ENCODE data around the gene PRDM16. TPM values are rescaled to one million over a fixed set of nuclear protein-coding genes. Genes with fewer than 3 reads are reported as not detected.

Gene PRDM16
- total and polyA plus RNA-seq, 2 donors (not counting 1 experiment from before 2014, with no cell fraction given): 0.03 to 0.12 TPM

DNA sequence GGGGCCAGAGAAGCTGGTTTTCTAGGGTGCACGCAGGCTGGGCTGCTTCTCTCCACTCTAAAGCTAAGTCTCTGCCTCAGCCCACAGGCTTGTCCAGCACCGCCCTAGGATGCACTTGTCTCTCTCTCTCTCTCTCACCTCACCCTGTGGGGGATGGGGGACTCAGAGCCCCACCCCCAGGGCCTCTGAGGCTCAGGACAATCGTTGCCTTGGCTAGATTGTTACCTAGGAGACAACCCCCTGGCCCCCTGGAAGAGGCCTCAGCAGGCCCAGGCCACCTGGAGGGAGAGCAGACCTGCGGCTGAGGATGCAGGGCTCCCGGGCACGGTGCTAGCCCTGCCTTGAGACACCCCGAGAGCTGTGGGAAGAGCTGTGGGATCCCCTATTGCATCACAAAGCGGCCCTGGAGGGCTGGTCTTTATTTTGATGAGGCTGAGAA lies 47.8 kb upstream of the PRDM16 start, which contains the start of gene ACTRT2:
Gene ACTRT2 (plus strand): TSS at position 235 of the 439 bp plus-strand sequence. CDS start 220 bp downstream, outside the sequence.
- DNase-seq (no peak), ATAC-seq (ENCODE audit: low read depth) (no peak)
- no peak within 1 kb of the TSS for H3K27ac ChIP-seq (ENCODE audit: low read length in 2 of 2)
- Mint-ChIP-seq H3K27ac (no peak within 1 kb of the TSS), H3K9me3 (ENCODE audit: insufficient read depth) (no peaks in the 10 kb centered on the region), H3K4me3 (no peak within 1 kb of the TSS), H3K4me1 (no peaks in the 10 kb centered on the region), H3K27me3 (no peaks in the 10 kb centered on the region)
- H4K20me1 ChIP-seq (ENCODE audit: control insufficient read depth, insufficient read depth, low read length, poor library complexity, severe bottlenecking): no peaks in the 10 kb centered on the region
- H3K4me2 ChIP-seq (replicated peaks; ENCODE audit: low read depth, low read length, poor library complexity, severe bottlenecking): no peak within 1 kb of the TSS
- H3K4me3 ChIP-seq (ENCODE audit: control extremely low read depth in 1 of 5, extremely low read depth in 1 of 5, insufficient read depth in 1 of 5, low read depth in 2 of 5, low read length in 4 of 5): no peak within 1 kb of the TSS
- ChIA-PET CTCF (no interaction called here), POLR2A (no interaction called here)
- no peaks in the 10 kb centered on the region for H3K27me3 ChIP-seq (replicated peaks in 1 of 4; ENCODE audit: control extremely low read depth in 1 of 4, control insufficient read depth in 3 of 4, insufficient read depth in 4 of 4, low read length in 3 of 4)
- H3K9ac ChIP-seq (ENCODE audit: low read length): no peak within 1 kb of the TSS
- no peak within 1 kb of the TSS for H2AFZ ChIP-seq (ENCODE audit: insufficient read depth, low read depth, low read length, poor library complexity, severe bottlenecking)
- H3K79me2 ChIP-seq (ENCODE audit: control insufficient read depth, insufficient read depth, low read length): no peaks in the 10 kb centered on the region
- TF ChIP-seq EZH2 (IDR thresholded peaks at IDR 0.05; ENCODE audit: borderline replicate concordance, insufficient read depth, low read depth, low read length, poor library complexity, severe bottlenecking) (no peak), CTCF (IDR thresholded peaks at IDR 0.05) (no peak)
- intact Hi-C loops (cut with micrococcal nuclease): no loop called here
- H3K4me1 ChIP-seq (ENCODE audit: control insufficient read depth in 2 of 2, insufficient read depth in 2 of 2, low read length in 2 of 2): no peaks in the 10 kb centered on the region
- no peaks in the 10 kb centered on the region for H3K9me3 ChIP-seq (ENCODE audit: control extremely low read depth in 1 of 3, control insufficient read depth in 2 of 3, insufficient read depth in 1 of 3, low read length in 2 of 3)
- 78% methylated on average over 6 of the region's 8 CpGs for WGBS (ENCODE audit: insufficient coverage)
- H3K36me3 ChIP-seq (replicated peaks in 1 of 2; ENCODE audit: control extremely low read depth in 1 of 2, control insufficient read depth in 1 of 2, extremely low read depth in 1 of 2, insufficient read depth in 2 of 2, low read length in 1 of 2): no peaks in the 10 kb centered on the region

DNA sequence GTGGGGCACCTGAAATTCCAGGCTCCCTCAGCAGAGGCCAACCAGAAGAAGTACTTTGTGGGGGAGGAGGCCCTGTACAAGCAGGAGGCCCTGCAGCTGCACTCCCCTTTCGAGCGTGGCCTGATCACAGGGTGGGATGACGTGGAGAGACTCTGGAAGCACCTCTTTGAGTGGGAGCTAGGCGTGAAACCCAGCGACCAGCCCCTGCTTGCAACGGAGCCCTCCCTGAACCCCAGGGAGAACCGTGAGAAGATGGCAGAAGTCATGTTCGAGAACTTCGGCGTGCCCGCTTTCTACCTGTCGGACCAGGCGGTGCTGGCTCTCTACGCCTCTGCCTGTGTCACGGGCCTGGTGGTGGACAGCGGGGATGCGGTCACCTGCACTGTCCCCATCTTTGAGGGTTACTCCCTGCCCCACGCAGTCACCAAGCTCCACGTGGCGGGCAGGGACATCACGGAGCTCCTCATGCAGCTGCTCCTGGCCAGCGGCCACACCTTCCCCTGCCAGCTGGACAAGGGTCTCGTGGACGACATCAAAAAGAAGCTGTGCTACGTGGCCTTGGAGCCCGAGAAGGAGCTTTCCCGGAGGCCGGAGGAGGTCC lies 47.1 kb upstream of the PRDM16 start:
- ATAC-seq (ENCODE audit: low read depth): no peak
- Histone ChIP-seq H2AFZ (ENCODE audit: insufficient read depth, low read depth, low read length, poor library complexity, severe bottlenecking) (no peak overlapping the region), H3K4me3 (ENCODE audit: control extremely low read depth in 1 of 5, extremely low read depth in 1 of 5, insufficient read depth in 1 of 5, low read depth in 2 of 5, low read length in 4 of 5) (no peak overlapping the region), H4K20me1 (ENCODE audit: control insufficient read depth, insufficient read depth, low read length, poor library complexity, severe bottlenecking) (no peaks in the 10 kb centered on the region), H3K4me1 (ENCODE audit: control insufficient read depth in 2 of 2, insufficient read depth in 2 of 2, low read length in 2 of 2) (no peaks in the 10 kb centered on the region), H3K9me3 (ENCODE audit: control extremely low read depth in 1 of 3, control insufficient read depth in 2 of 3, insufficient read depth in 1 of 3, low read length in 2 of 3) (peaks cover 0 to 4% (median 0%) of the 10 kb centered on the region in 3 donors), H3K27ac (ENCODE audit: low read length in 2 of 2) (no peak overlapping the region), H3K79me2 (ENCODE audit: control insufficient read depth, insufficient read depth, low read length) (no peaks in the 10 kb centered on the region), H3K4me2 (replicated peaks; ENCODE audit: low read depth, low read length, poor library complexity, severe bottlenecking) (no peak overlapping the region), H3K27me3 (replicated peaks in 1 of 4; ENCODE audit: control extremely low read depth in 1 of 4, control insufficient read depth in 3 of 4, insufficient read depth in 4 of 4, low read length in 3 of 4) (no peaks in the 10 kb centered on the region), H3K36me3 (replicated peaks in 1 of 2; ENCODE audit: control extremely low read depth in 1 of 2, control insufficient read depth in 1 of 2, extremely low read depth in 1 of 2, insufficient read depth in 2 of 2, low read length in 1 of 2) (no peaks in the 10 kb centered on the region), H3K9ac (ENCODE audit: low read length) (no peak overlapping the region)
- Mint-ChIP-seq H3K27me3 (no peaks in the 10 kb centered on the region), H3K9me3 (ENCODE audit: insufficient read depth) (no peaks in the 10 kb centered on the region), H3K4me1 (no peaks in the 10 kb centered on the region), H3K27ac (no peak overlapping the region), H3K4me3 (no peak overlapping the region)
- WGBS (ENCODE audit: insufficient coverage): 95% methylated on average over 28 of the region's 28 CpGs
- TF ChIP-seq EZH2 (IDR thresholded peaks at IDR 0.05; ENCODE audit: borderline replicate concordance, insufficient read depth, low read depth, low read length, poor library complexity, severe bottlenecking): no peak
- TF ChIP-seq CTCF (IDR thresholded peaks at IDR 0.05): no peak
- ChIA-PET CTCF (no interaction called here), POLR2A (no interaction called here)
- intact Hi-C loops (cut with micrococcal nuclease): no loop called here
- DNase-seq: no peak
